GM13977 (cell line): ENCODE data around the gene PIK3R6.
A peak's percentile ranks its signal among the peaks of the same experiment; 100 is the strongest.

Source experiments
- DNase-seq: peaks from one replicate; pipeline ENCODE4 v3.0.0; 2012; ENCODE audit warnings: low spot score
- in situ Hi-C: fragments of 300-500 bp; cut with MboI; formaldehyde crosslinking; loops from one replicate; pipeline ENCODE4 v1.12.0; 2022; ENCODE audit warnings: low sequenced_read_pairs, low pct_unique_long_range_greater_than_20kb, mixed read lengths, inconsistent platforms; ENCODE audit not compliant: unreplicated experiment
- TF ChIP-seq, protein P1 (sequence below): IDR thresholded peaks from 2 replicates; pipeline ENCODE4 v1.5.1; 2012; ENCODE audit warnings: mild to moderate bottlenecking, control low read depth; ENCODE audit not compliant: insufficient read depth; ENCODE audit errors: extremely low read depth, missing control alignments

Gene PIK3R6, protein sequence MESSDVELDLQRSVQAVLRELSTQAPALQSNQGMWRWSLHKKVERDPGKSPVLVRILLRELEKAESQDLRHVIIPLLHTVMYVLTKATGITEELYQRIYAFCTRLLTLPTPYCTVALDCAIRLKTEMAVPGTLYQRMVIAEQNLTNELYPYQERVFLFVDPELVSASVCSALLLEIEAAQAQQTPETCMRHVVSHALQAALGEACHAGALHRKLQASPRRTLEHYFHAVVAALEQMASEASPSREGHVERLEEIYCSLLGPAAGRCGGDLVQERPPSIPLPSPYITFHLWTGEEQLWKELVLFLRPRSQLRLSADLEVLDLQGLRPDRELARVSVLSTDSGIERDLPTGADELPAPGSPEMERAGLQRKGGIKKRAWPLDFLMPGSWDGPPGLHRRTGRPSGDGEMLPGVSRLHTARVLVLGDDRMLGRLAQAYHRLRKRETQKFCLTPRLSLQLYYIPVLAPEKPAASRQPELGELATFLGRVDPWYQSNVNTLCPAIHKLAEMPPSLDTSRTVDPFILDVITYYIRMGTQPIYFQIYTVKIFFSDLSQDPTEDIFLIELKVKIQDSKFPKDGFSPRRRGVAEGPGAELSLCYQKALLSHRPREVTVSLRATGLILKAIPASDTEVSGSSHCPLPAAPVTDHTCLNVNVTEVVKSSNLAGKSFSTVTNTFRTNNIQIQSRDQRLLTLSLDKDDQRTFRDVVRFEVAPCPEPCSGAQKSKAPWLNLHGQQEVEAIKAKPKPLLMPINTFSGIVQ

DNA sequence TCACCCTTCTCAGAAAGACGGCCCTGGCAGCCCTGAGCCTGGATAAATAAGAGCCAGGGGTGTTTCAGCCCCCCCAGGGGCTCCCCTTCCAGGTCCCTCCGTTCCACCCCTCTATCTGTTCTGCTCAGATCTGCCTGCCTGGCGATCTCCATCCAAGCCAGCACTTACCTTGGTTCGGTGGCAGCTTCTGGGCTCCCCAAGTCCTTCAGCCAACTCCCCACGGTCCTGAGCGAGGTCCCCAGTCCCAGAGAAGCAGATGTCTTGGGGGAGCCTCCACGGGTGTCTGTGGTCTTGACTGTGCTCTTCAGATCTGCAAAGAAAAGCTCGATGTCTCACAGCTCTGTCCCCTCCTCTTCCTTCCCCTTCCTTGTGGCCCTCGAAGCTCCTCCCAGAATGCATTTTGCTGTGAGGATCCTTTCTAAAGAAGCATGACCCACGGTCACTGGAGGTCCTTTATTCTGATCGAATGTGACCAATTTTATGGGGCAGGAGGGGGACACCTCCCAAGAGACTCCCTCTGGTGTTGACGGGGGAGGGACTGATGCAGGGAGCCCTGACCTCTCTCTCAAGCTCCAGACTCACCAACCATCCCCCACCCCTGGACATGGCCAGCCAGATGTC is at the start of gene PIK3R6:
TSS of gene PIK3R6 (minus strand) at position 314 of the 621 bp plus-strand sequence. CDS start 17,880 bp downstream, outside the sequence.
- in situ Hi-C loops, result no loop called here
- DNase-seq, result no peak
- TF ChIP-seq, protein P1, sequence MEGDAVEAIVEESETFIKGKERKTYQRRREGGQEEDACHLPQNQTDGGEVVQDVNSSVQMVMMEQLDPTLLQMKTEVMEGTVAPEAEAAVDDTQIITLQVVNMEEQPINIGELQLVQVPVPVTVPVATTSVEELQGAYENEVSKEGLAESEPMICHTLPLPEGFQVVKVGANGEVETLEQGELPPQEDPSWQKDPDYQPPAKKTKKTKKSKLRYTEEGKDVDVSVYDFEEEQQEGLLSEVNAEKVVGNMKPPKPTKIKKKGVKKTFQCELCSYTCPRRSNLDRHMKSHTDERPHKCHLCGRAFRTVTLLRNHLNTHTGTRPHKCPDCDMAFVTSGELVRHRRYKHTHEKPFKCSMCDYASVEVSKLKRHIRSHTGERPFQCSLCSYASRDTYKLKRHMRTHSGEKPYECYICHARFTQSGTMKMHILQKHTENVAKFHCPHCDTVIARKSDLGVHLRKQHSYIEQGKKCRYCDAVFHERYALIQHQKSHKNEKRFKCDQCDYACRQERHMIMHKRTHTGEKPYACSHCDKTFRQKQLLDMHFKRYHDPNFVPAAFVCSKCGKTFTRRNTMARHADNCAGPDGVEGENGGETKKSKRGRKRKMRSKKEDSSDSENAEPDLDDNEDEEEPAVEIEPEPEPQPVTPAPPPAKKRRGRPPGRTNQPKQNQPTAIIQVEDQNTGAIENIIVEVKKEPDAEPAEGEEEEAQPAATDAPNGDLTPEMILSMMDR, result no peak

DNA sequence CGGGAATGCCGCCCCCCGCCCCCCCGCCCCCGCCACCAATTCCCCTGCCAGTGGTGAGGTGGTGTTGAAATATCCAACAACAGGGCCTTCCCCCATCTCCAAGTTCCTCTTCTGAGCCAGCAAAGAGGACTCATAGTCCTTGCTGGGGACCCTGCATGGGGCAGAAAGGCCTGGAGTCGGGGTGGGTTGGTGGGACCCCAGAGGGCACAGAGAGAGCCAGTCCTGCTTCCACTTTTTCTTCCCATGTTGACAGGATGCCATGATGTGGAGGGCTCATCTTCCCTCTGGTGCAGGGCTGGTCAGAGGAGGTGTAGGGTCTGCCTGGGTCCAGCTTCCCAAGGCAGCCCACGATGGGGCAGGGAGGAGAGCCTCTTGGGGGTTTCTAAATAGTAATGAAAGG is 49.0 kb upstream of the PIK3R6 start:
- in situ Hi-C loops, result no loop called here
- TF ChIP-seq, protein P1, result no peak
- no peak for DNase-seq

DNA sequence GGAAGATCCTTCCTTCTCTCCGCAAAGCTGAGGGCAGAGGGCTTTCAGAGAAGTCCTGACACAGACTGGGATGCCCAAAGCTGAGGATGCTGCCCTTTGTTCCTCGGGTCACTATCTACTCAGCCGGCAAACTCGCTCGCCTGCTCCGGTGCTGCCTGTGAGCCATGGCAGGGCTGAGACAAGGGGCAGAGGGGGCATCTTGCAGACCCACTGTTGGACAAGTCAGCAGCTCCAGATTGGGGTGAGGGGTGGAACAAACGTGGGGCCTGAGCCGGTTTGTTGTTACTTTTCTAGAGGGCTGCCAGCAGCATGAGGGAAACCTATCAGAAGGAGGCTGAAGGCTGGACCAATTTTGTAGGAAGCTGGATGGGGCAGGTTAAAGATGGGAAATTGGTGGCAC is 47.1 kb upstream of the PIK3R6 start:
- TF ChIP-seq, protein P1, result no peak
- in situ Hi-C loops, result no loop called here
- DNase-seq, result no peak

DNA sequence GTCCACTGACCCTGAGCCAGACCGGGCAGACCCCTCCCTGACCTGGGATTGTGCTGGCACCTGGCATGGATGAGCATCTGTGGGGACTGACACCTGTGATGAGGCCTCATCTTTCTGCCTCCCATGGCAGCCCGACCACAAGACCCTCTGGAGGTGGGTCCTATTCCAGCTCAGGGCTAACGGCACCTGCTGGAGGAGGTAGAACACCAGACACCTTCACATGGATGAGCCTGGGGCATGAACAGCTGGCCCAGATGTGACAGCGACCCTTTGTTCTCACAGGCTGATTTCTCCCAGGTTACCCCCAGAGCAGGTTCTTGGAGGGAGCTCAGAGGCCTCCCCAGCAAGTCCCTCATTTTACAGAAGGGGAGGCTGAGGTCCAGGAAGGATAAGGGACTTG is 46.4 kb upstream of the PIK3R6 start:
- in situ Hi-C loops, result no loop called here
- TF ChIP-seq, protein P1, result no peak
- DNase-seq, result no peak

DNA sequence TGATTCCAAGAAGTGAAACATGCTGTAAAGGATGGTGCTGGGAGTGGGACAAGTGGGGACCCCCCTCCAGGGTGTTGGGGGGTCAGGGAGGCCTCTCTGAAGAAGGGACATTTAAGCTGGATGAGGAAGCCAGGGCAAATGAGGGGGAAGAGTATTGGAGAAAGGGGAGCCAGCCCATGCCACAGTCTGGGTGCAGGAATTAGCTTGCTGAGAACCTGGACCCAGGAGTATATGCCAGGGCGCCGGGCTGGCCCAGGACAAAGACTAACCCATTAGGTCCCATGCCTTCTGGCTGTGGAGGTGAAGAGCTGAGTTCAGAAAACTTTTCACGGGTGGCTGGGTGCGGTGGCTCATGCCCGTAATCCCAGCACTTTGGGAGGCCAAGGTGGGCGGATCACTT is 45.6 kb upstream of the PIK3R6 start:
- DNase-seq, result peak; percentile 2
- in situ Hi-C loops, result no loop called here
- TF ChIP-seq, protein P1, result no peak
